HG03378 (cell line): ENCODE data around the gene DDX24.
A peak's percentile ranks its signal among the peaks of the same experiment; 100 is the strongest.
"Not testable (repeated sequence)": the region's sequence is repeated elsewhere in the genome, so short reads cannot be mapped to it uniquely, and the experiment has no call there.

Experiments used
- ATAC-seq: cut with Tn5 transposase; IDR thresholded peaks from one replicate; pipeline ENCODE4 v1.9.1; 2021; ENCODE audit warnings: mild to moderate bottlenecking, moderate library complexity; ENCODE audit not compliant: unreplicated experiment

The DDX24 gene

DNA sequence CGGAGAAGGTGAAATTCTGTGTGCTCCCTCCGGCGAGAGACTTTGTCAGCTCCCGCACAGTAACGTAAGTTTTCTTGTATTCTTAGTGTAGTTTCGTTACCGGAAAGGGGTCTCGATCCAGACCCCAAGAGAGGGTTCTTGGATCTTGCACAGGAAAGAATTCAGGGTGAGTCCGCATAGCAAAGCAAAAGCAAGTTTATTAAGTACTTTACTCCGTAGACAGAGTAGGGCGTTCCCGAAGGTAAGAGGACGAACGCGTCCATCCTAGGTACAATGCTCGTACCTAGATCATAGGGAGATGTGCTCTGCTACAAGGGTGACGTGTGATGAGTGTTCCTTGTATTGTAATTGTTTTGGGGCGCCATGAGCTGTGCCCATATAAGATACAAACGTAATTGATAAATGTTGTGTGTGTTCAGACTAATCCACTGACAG is 401 bp upstream of the DDX24 start:
- ATAC-seq = peak; percentile 27

DNA sequence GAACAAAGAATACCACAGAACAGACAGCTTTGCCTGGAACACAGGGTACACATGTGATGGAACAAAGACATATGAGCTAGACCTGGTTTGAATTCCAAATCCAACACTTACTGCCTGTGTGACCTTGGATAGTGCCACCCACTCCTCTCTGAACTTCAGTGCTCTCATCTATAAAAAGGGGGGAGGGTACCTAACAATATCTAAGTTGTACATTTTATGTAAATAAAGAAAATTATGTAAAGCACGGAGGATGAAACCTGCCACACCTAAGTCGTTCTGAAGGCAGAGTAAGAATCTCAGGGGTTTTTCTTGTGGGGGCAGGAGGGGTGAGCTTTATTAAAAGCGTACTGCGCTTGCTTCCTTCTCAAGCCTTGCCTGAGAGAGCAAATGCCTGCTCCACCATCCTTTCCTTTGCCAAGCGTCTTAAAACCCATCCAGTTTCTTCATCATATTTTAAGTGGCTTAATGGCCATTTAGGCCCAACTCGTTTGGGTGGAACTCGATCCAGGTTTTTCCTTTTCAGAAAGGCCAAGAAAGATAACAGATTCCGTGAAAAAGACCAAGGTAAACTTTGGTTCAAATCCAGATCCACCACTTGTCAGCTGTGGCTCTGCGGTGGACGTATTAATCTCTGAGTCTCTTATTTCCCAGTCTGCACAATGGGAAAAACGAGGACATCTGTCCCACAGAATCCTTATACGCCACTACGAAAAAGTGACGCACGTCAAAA is 946 bp downstream of the DDX24 start:
- no peak for ATAC-seq

DNA sequence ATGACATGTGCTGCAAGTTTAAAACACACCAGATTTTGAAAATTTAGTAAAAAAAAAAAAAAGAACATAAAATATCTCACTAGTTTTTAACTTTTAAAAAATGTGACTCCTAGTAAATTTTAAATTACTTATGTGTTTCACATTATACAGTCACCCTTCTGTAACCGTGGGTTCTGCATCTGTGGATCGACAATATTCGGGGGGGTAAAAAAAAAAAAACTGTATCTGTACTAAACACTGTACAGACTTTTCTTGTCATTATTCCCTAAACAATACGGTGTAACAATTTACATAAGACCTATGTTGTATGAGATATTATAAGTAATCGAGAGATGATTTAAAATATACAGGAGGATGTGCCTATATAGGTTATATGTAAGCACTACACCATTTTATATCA is 3.2 kb downstream of the DDX24 start:
- ATAC-seq = no peak

DNA sequence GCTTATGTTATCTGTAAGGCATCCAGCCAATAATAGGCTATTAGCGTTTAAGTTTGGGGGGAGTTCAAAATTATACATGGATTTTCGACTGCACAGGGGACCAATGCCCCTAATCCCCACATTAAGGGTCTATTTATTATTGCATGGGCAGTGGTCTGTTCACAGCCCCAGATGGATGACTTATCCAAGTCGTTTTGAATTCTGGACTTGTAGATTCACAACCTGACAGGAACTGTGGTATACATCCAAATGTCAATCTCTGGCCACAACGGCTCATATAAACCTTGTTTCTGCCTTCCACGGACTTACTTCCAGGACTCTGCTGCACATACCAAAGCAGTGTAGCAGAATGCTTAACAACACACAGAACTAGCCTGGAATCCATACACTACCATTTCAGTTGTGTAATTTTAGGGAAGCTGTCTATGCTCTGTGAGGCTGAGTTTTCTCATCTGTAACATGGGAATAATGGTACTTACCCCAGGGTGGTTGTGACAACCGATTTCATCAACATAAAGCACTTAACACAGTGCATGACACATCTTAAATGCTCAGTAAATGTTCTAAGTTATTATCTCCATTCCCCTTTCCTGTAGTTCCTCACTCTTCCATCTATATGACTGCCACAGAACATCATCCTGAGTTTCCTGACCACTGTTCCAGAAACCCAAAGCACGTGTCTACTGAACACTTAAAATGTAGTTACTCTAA is 3.7 kb downstream of the DDX24 start:
- no peak for ATAC-seq

DNA sequence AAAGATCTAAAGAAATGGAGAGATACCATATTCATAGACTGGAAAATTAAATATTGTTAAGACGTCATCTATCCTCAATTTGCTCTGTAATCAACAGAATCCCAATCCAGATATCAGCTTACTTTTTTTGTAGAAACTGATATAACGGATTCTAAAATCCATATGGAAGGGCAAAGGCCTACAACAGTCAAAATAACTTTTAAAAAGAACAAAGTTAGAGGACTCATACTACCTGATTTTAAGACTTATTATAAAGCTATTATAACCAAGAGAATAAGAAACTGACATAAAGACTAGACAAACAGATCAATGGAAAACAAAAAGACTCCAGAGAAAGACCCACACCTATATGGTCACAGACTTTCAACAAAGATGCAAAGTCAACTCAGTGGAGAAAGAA is 6.0 kb downstream of the DDX24 start:
- ATAC-seq = no peak

DNA sequence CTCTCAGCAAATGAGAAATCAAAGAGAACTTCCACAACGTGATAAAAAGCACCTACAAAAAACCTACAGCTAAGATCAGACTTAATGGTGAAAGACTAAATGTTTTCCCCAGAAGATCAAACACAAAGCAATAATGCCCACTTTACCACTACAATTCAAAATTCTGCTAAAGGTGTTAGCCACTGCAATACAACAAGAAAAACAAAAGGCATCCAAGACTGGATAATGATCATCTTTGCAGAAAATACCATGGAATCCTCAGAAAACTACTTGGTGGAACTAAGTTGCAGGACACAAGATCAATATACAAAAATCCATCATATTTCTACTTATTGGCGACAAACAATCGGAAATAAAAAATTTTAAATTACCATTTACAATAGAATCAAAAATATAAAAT is 6.5 kb downstream of the DDX24 start:
- no peak for ATAC-seq

DNA sequence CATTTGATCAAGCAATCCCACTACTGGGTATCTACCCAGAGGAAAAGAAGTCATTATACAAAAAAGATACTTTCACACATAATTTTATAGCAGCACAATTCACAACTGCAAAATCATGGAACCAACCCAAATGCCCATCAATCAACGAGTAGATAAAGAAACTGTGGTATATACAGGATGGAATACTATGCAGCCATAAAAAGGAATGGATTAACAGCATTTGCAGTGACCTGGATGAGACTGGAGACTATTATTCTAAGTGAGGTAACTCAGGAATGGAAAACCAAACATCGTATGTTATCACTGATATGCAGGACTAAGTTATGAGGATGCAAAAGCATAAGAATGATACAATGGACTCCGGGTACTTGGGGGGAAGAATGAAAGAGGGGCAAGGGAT is 8.9 kb downstream of the DDX24 start:
- ATAC-seq = not testable (repeated sequence)

DNA sequence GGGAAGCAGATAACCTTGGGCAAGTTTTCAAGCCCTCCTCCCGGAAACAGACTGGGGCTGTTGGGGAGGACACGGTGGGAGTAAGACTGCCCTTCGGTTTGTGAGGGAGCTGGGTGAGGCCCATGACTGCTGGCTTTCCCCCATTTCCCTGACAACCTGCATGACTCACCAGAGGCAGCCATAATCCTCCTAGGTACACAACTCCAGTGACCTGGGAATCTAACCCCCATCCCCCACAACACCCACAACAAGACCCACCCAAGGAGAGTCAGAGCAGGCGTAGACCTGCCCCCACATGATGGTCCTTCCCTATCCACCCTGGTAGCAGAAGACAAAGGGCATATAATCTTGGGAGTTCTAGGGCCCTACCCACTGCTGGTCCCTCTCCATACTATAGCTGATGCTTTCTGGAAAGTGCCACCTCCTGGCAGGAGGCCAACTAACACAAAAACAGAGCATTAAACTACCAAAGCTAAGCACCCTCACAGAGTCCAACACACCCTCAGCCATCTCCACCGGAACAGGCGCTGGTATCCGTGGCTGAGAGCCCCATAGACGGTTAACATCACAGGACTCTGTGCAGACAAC is 14.8 kb downstream of the DDX24 start:
- ATAC-seq = no peak

DNA sequence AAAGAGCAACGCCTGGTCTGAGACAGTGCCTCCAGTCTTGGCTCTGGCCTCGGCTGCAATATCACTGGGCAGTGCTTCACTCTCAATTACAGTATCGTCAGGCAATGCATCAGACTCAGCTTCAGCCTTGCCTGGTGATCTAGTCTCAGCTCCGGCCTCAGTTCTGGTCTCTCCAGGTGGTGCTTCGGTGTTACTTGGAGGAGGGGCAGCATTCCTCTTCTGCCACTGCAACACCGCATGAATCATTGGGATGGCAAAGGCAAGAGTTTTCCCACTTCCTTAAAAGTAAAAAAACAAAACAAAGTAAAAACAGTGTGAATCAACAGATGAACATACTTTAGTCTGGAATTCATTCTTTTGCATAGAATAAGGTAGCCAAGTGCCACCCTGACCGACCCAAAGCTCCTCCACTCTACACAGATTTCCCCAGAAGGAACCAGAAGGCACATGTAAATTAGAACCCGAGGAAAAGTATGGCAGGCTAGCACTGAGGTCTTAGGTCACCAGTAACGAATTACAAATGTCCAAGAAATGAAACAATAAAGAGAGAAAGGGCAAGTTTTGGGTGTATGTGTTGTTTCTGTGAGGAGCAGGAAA is 18.6 kb downstream of the DDX24 start:
- ATAC-seq = no peak

DNA sequence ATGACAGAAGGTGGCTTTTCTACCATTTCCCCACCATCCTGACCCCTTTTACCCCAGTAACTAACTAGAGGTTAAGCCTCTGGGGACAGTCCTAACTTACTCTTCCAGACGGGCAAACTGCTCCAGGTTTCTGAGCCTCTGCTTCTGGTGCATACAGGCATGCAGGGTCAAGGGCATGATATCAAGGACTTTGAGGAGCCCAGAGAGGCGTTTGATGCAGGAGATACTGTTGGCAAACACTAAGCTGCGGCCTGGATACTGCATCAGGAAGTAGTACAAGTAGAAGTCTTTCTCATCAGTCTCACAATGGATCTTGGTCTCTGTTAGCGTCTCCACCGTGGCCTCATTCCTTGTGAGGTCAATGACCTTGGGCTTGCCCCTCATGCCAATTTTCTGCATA is 21.0 kb downstream of the DDX24 start:
- no peak for ATAC-seq

DNA sequence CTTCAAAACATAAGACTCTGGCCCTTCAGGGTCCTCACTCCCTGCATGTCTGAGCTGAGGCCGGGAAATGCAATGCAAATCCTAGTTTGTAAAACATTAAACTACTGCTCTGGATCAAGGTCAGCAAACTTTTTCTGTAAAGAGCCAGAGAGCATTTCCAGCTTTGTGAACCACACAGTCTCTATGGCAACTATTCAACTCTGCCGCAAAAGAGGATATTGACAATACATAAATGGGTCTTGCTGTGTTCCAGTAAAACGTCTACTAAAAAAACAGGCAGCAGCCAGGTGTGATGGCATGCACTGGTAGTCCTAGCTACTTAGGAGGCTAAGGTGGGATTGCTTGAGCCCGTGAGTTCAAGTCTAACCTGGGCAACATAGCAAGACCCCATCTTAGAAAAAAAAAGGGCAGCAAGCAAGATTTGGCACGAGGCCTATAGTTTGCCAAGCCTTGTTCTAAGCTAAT is 22.3 kb downstream of the DDX24 start:
- no peak for ATAC-seq

DNA sequence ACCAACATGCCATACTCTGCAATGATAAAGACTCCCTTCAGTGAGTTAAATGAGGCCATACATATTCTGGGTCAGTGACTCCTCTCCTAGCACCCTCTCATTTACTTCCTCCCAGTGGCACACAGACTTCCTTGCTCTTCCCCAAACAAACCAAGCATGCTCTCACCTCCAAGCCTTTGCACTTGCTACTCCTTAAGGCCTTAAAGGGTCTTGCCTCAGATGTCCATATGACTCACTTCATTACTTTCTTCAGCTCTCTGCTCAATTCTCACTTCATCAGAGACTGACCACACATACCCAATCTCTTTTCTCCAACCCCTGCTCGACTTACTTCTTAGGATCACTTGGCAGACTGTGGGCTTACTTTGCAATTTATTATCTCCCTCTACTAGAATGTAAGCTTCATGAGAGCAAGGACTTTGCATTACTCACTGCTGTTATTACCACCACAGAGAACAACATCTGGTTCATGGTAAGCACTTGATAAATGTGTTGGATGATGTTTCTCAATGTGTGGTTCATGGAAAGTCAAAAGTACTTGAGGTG is 22.8 kb downstream of the DDX24 start:
- ATAC-seq = no peak

DNA sequence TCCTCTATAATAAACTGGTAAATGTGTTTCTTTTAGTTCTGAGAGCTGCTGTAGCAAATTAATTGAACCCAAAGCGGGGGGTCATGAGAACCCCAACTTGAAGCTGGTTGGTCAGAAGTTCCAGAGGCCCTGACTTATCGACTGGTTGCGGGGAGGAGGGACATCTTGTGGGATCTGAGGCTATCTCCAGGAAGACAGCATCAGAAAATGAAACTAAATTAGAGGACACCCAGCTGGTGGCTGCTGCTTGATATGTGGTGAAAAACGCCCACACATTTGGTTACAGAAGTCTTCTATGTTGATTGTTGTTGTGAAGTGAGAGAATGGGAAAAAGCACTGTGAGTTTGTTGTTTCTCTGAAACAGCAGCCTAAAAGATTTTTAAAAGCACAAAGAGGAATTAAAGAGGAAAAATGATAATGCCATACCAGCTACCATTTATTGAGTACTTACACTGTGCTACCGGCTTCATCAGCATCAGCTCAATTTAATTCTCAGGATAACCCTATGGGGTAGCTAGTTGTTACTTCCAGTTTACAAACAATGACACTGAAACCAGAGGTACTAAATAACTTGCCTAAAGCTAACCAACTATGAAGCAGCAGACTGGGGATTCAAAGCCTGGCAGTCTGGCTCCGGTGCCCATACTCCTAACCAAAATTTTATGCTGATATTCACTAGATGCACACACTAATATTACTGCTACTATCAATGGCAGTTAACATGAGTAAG is 24.3 kb downstream of the DDX24 start:
- ATAC-seq = no peak

DNA sequence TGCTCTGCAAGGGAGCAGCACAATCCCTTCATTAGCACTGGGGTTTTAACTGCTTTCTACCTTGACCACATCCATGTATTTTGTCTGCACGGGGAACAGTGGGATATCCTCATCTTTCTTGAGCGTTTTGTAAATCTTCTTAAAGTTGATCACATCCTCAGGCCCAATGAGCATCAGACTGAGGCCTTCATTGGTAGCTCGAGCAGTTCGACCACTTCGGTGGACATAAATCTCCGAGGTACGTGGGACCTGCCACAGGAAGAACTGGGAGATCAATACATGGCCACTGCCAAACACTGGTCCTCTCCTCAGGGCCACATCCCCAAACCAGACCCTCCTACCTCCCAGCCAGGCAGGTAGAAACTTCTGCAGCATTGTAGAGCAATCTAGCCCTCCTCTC is 26.1 kb downstream of the DDX24 start:
- no peak for ATAC-seq

DNA sequence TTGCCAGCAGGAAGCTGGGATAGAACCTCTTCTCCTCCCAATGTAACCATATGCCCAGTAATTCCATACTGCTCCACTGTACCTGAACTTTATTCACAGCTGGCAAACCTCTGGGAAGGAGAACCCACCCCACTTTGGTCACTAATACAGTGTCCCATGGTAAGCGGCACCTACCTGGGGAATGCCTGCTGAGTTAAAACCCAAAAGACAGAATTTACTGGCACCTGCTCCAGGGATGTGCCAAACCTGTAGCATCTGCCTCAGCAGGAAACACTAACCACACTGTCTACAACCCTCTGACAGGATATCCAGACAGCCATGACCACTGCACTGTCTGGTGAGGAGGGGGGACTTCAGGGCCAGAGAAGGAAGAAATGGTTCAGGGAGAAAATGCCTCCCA is 26.6 kb downstream of the DDX24 start:
- no peak for ATAC-seq

DNA sequence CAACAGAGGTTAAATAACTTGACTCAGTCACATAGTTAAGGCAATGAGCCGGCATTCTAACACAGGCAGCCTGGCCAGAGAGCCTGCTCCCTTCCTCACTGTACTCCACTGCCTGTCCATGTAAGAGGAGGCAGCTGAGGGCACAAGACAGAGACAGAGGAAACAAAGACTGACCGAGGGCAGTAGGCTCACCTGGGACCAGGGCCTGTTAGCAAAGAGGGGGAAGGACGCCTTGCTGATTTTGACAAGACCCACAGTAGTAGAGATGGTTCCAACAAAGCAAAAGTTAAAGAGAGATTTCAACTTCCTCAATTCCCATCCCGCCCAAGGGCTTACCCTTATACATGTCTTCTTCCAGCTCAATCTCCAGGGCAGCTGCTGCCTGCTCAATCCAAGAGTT is 28.3 kb downstream of the DDX24 start:
- ATAC-seq = no peak

DNA sequence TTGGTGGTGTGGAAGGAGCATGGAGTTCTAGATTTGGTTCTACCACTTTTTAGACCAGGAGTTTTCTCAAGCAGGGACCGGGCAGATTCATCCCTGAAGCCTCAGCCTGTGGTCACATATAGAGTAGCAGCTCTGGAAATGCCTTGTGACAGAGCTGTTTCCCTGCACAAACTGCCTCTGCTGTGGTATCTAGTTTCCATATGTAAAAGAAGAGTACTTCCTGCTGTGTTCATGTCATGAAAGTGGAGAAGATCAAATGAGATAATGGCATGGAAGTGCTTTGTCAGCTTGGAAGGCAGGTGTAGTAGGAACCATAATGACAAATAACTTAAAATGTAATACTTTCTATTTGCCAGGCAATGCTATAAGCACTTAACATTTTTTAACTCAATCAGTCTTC is 28.8 kb downstream of the DDX24 start:
- ATAC-seq = no peak

DNA sequence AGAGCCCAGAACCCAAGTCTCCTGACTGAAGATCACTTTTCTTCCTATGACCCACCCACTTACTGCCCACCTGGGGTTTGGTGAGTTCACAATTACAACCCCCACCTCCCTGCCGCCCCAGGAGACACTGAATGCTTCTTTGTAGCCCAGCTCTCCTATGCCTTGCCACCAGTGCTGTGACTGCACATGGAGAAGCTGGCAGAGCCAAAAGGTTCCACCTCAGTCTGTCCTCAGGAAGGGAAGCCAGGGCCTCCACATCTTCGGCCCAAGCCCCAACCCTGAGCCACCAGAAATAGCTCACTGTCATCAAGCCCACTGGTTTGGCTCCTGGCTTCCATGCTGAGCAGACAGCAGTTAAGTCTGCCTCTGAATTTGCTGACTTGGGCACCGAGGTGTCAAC is 29.2 kb downstream of the DDX24 start:
- ATAC-seq = no peak

DNA sequence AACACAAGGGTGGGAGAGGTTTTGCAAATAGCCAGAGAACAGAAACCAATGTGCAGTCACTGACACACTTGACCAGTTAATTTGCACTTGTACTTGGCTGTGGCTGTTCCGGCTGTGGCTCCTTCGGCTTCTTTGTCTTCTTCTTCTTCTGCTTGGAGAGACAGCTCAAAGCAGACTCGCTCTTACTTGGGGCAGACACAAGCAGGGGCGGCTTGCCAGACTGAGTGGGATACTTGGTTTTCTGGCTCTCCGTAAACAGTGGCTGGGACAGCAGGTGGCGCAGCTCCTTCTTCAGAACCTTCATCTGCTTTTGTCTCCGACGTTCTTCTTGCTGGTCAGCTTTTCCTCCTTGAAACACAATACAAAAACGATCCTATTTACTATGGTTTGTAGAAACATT is 29.9 kb downstream of the DDX24 start:
- ATAC-seq = no peak

DNA sequence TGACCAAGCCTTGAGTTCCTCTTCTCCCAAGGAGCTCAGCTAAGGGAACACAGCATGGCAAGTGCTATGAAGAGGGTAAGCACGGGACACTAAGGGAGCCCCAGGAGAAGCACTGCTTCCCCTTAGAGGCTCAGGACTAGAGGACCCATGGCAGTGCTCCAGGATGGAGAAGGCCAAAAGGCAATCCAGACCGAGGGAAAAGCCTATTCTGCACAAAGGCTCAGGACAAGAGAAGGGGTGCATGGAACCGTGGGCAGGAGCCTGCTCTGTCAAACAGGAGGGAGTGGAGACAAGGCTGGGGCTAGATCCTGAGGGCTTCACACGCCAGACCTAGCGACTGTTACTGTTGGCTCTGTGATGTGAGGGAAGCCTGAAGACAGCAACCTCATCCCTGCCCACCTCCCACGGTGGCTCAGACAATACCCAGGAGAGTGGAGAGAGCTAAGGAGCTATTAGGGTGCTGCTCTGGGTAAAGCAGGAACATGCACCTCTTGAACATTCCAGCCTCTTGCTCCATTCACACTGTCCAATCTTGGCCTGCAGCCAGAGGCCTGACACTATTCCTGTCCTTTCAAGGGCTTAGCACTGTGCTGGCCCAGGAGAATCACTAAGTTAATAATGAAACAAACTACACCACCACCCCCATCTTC is 30.6 kb downstream of the DDX24 start:
- no peak for ATAC-seq
